Stomach (tissue), 9 donors: ENCODE results near the gene TIE1. TPM values are rescaled to one million over a fixed set of nuclear protein-coding genes. Genes with fewer than 3 reads are reported as not detected.
A peak's percentile ranks its signal among the peaks of the same experiment; 100 is the strongest.

Experiments
- DNase-seq, 2 donors: peaks; one replicate each; pipeline versions ENCODE4 v3.0.0 to v3.0.0-alpha.2; 2013 to 2019
- H3K27ac ChIP-seq, 5 donors: fragments of 200-600 bp in 4 of 5; sonication (generic) in 4 of 5; one replicate each; pipeline ENCODE4 v1.5.1; 2013 to 2019; ENCODE audit warnings: mild to moderate bottlenecking in 1 of 5, moderate library complexity in 1 of 5
- H3K27me3 ChIP-seq, 3 donors: fragments of 200-600 bp; sonication (generic); one replicate each; pipeline ENCODE4 v1.5.1; 2017 to 2019; ENCODE audit warnings: mixed run types in 1 of 3
- H3K36me3 ChIP-seq, 4 donors: fragments of 200-600 bp; sonication (generic); 1 replicate in 3 of 4; 2 replicates in 1 of 4; pipeline ENCODE4 v1.5.1; 2016 to 2019
- H3K4me1 ChIP-seq, 4 donors: fragments of 200-600 bp; sonication (generic); one replicate each; pipeline ENCODE4 v1.5.1; 2016 to 2019
- H3K4me3 ChIP-seq, 4 donors: fragments of 200-600 bp; sonication (generic) in 3 of 4; one replicate each; pipeline ENCODE4 v1.5.1; 2016 to 2019; ENCODE audit warnings: mild to moderate bottlenecking in 1 of 4
- H3K9me3 ChIP-seq, 4 donors: fragments of 200-600 bp; sonication (generic); one replicate each; pipeline ENCODE4 v1.5.1; 2016 to 2019
- CTCF ChIP-seq, 7 experiments: fragments of 450-650 bp in 4 of 7; fragments of 200-600 bp in 3 of 7; sonication (generic) in 3 of 7; IDR thresholded peaks; one replicate each; pipeline ENCODE4 v1.5.1; 2016 to 2019; ENCODE audit warnings: antibody characterized with exemption in 7 of 7, control low read depth in 2 of 7, mild to moderate bottlenecking in 1 of 7
- EP300 ChIP-seq: sonication (generic); formaldehyde crosslinking; IDR thresholded peaks from one replicate; pipeline ENCODE4 v1.6.1; 2017; ENCODE audit warnings: antibody characterized with exemption
- POLR2A ChIP-seq, 4 donors: fragments of 450-650 bp; IDR thresholded peaks; one replicate each; pipeline ENCODE4 v1.6.1; 2016; ENCODE audit warnings: antibody characterized with exemption in 4 of 4, control low read depth in 2 of 4, mild to moderate bottlenecking in 1 of 4, moderate library complexity in 1 of 4
- POLR2AphosphoS5 ChIP-seq, 3 donors: sonication (generic); formaldehyde crosslinking; IDR thresholded peaks; one replicate each; pipeline ENCODE4 v1.6.1; 2016; ENCODE audit warnings: antibody characterized with exemption in 3 of 3
- WGBS, 5 donors: extraction: QIAGEN DNeasy Blood & Tissue Kit in 3 of 5; methylation state at CpG; one replicate each; pipeline versions ENCODE4 v1.1.5 to v1.1.7; 2013 to 2018; 5-methylcytosine and 5-hydroxymethylcytosine counted together
- intact Hi-C: fragments of 100-400 bp; cut with DNase I; formaldehyde crosslinking; loops from one replicate; pipeline ENCODE4 v1.15.1; 2023; ENCODE audit warnings: low total_unique reads
- polyA plus RNA-seq, 3 donors: library from polyadenylated mRNA; stranded (reverse); fragments of 200-250 nt; gene quantifications; one replicate each; pipeline ENCODE4 v1.2.3, GENCODE V29; 2013
- total RNA-seq, 5 donors: library from RNA; depleted of rRNA; stranded (reverse); fragments of >200 nt; gene quantifications; one replicate each; pipeline versions ENCODE4 v1.1.0 to v1.2.3, GENCODE V29; 2014 to 2016
- donor health status: healthy with polysubstance abuse.
- donor health status: Bipolar disorder and iron deficiency.
- donor health status: healthy.

Gene TIE1
- total and polyA plus RNA-seq, 8 donors, result 2.1 to 36.2 (median 13.8) TPM; not detected in 1

- H3K27me3 ChIP-seq, result no peaks in the 10 kb centered on the region
- peak overlapping the region; percentile 75 to 88 (median 82) for H3K4me3 ChIP-seq
- H3K36me3 ChIP-seq, result peaks cover 36 to 50% (median 49%) of the 10 kb centered on the region in 4 donors
- H3K27ac ChIP-seq, result peak overlapping the region; percentile 93 to 98 (median 97)
- no peak for DNase-seq
- no peaks in the 10 kb centered on the region for H3K9me3 ChIP-seq
- WGBS, 5 donors, result 69 to 80% (median 75%) methylated on average over 2 of the region's 2 CpGs
- intact Hi-C loops, result no loop called here
- peaks cover 26 to 71% (median 37%) of the 10 kb centered on the region in 4 donors for H3K4me1 ChIP-seq
- TF ChIP-seq POLR2A (IDR thresholded peaks at IDR 0.05) (no peak), CTCF (IDR thresholded peaks at IDR 0.05) (no peak), EP300 (no peak), POLR2AphosphoS5 (IDR thresholded peaks at IDR 0.05) (no peak)
Observed at GRCh38 chr1:43365678-43366077, 64.9 kb downstream of the TIE1 start.

- no peaks in the 10 kb centered on the region for H3K27me3 ChIP-seq
- peaks cover 36 to 45% (median 44%) of the 10 kb centered on the region in 4 donors for H3K36me3 ChIP-seq
- peaks cover 26 to 66% (median 37%) of the 10 kb centered on the region in 4 donors for H3K4me1 ChIP-seq
- H3K27ac ChIP-seq, result peak overlapping the region; percentile 93 to 98 (median 97)
- peak; percentile 84 to 87 for DNase-seq
- WGBS, 5 donors, result 25 to 49% (median 32%) methylated on average over 8 to 11 of the region's 11 CpGs
- intact Hi-C loops, result no loop called here
- no peaks in the 10 kb centered on the region for H3K9me3 ChIP-seq
- H3K4me3 ChIP-seq, result peak overlapping the region; percentile 75 to 88 (median 82)
- TF ChIP-seq EP300 (no peak), POLR2A (IDR thresholded peaks at IDR 0.05) (peak in 1 of 4 donors; percentile 24), POLR2AphosphoS5 (IDR thresholded peaks at IDR 0.05) (peak in 2 of 3 donors; percentile 54 to 85), CTCF (IDR thresholded peaks at IDR 0.05) (no peak)
Observed at GRCh38 chr1:43366179-43366578, 65.4 kb downstream of the TIE1 start.

- no peaks in the 10 kb centered on the region for H3K27me3 ChIP-seq
- H3K27ac ChIP-seq, result peak overlapping the region; percentile 93 to 98 (median 97)
- peak in 1 of 2 donors; percentile 38 for DNase-seq
- H3K4me1 ChIP-seq, result peaks cover 26 to 66% (median 37%) of the 10 kb centered on the region in 4 donors
- 2 to 24% (median 10%) methylated on average over 4 to 5 of the region's 5 CpGs for WGBS, 5 donors
- no peaks in the 10 kb centered on the region for H3K9me3 ChIP-seq
- intact Hi-C loops, result no loop called here
- TF ChIP-seq CTCF (IDR thresholded peaks at IDR 0.05) (no peak), POLR2A (IDR thresholded peaks at IDR 0.05) (no peak), EP300 (no peak), POLR2AphosphoS5 (IDR thresholded peaks at IDR 0.05) (no peak)
- H3K4me3 ChIP-seq, result peak overlapping the region; percentile 75 to 88 (median 82)
- H3K36me3 ChIP-seq, result peaks cover 35 to 41% (median 40%) of the 10 kb centered on the region in 4 donors
Observed at GRCh38 chr1:43366601-43367025, 65.8 kb downstream of the TIE1 start.

GRCh38 chr1:43367026-43367903 lies 66.5 kb downstream of the TIE1 start:
- Histone ChIP-seq H3K4me1 (peaks cover 26 to 66% (median 37%) of the 10 kb centered on the region in 4 donors), H3K4me3 (peak overlapping the region; percentile 75 to 88 (median 82)), H3K27me3 (no peaks in the 10 kb centered on the region), H3K36me3 (peaks cover 29 to 41% (median 33%) of the 10 kb centered on the region in 4 donors), H3K27ac (peak overlapping the region; percentile 93 to 98 (median 97)), H3K9me3 (no peaks in the 10 kb centered on the region)
- WGBS, 5 donors, result 0 to 4% (median 2%) methylated on average over 34 to 47 of the region's 48 CpGs
- TF ChIP-seq POLR2A (IDR thresholded peaks at IDR 0.05), result peak in 1 of 4 donors; percentile 43
- no peak for TF ChIP-seq EP300
- peak in 1 of 3 donors; percentile 3 for TF ChIP-seq POLR2AphosphoS5 (IDR thresholded peaks at IDR 0.05)
- DNase-seq, result peak in 1 of 2 donors; percentile 75
- intact Hi-C loops, result no loop called here
